GM18511 (cell line): ENCODE measurements around the gene RFX4.

Source experiments
- ATAC-seq: cut with Tn5 transposase; IDR thresholded peaks from one replicate; pipeline ENCODE4 v1.9.1; 2021; ENCODE audit warnings: mild to moderate bottlenecking, moderate library complexity; ENCODE audit not compliant: unreplicated experiment

RFX4 gene

DNA sequence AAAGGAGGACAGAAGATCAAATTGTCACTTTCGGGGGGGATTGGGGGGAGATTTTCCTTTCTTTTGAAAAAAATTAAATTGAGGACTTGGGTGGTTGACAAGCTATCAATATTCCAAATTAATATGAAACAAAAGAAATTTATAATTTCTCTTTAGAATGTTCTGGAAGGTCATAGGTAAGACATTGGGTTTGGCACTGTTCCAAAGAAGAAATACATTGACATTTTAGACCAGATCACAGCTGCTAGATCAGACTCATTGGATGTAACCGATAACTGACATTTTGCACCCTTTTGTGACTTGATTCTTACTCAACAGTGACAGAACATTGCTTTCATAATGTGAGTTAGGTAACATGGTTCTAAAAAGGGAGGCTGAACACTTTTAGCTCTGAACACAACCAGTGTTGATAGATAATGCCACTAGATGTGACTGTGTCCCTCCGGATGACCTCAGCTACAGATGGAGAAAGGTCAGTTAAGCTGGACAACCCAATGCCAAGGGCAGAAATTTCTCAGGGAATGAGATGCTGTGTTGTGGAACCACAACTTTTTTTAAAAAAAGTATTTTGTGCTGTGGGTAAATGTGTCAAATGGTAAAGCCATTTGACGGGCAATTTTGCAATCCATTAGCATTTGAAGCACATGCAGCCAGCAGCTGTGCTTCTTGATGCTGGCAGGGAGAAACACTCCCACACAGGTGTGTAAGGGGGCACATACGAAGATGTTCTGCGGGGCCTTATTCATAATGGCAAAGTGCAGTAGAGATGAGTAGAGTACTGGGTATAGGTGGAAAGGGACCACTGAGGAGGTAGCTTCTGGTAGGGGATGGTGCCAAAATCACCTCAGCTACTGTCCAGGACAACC is 62.9 kb downstream of the RFX4 start:
- no peak for ATAC-seq

DNA sequence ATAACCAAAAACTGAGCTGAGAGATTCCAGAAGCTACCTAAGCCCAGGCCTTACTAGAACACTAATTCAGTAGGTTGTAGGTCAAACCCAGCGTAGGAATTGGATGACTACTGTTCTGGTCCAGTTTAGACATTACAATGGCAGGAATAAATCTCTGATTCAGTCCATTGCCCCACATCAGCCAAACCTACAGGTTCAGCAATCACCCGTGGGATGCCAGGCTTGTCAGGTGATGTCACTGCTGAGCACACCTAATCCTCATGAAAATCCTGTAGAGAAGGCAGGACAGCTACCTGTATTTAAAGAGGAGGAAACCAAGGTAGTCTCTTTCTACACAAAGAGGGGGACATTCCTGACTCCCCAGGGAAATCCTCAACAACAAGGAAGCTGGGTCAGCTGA is 63.7 kb downstream of the RFX4 start:
- no peak for ATAC-seq

DNA sequence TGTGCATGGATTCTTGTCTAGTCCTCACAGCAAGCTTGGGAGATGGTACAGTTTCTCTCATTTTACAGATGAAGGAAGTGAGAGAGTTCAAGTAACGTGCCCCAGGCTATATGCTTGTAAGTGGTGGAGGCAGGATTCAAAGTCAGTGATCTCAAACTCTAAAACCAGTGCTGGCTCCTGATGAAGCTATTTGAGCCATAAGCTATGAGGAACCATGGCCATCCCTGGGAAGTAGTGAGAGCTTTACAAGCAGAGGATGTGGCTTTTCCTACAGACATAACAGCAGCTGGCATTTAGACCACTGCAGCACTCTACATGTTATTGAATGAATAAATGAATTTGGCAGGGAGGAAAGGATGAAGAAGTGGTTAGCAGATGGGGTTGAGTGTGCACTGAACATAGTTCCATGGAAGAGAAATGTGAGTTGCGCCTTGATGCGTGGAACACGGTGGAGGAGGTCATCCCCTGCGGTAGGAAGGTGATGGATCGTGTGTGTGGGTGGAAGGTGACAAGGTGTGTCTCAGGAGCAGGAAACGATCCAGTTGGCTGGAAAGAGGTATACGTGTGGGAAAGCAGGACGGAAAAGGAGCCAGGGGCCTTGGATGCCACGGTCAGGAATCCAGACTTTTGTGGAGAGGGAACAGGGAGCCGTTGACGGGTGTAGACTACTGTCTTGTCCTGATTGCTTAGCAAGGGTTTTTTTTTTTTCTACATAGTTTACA is 65.2 kb downstream of the RFX4 start:
- no peak for ATAC-seq

DNA sequence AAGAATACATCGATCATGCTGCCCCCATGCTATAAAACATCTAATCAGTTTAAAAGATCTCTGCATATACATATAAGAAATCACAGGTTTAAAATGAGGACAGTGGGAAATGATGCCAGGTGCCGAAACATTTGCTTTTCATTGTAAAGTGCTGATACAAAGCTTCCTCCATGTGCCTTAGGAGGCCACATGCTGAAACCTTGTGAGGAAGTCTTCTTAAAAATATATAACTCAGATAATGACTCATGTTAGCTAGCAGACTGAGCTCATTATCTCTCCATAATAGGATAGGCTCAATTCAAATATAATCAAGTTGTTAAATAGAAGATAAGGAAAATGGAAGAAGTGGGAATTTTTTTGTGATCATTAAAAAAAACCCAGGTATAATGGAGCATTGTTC is 65.9 kb downstream of the RFX4 start:
- ATAC-seq, result no peak

DNA sequence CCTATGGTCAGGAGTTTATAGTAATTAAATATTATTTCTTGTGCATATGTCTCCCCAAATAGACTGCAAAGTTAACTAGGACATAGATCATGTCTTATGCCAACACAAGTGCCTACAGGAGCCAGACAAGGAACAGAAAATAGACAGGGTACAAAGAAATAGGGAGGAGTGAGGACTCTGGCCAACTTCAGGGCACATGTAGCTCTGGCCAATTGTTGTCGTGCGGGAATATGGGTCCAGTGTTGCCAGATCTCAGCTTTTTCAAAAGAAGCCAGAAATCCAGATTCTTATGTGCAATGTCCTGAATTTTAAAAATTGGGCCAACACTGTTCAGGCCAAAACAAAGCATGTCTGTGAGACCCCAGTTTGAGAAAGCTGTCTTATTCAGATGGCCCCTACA is 68.7 kb downstream of the RFX4 start:
- no peak for ATAC-seq

DNA sequence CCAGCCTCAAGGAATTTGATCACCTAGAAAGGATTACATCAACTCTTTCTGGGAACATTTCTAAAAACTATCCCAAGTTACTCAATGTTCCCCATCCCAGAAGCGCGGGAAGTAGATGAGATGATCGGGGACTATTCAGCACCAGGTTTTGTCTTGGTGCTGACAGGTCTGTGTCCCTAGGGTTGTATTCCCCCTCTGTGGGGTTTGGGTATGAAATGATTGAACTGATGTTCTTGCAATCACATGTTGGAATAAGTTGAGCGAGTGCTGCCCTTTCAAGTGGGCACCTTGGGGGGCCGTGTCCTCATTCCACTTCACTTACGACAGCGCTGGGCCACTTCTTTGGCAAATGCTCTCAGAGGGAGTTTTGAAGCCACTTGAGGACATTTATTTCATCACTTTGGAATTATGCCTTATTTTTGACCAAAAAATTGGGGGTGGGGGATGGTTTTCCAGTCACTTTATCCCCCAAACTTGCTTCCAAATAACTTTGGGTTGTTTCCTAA is 69.8 kb downstream of the RFX4 start:
- no peak for ATAC-seq

DNA sequence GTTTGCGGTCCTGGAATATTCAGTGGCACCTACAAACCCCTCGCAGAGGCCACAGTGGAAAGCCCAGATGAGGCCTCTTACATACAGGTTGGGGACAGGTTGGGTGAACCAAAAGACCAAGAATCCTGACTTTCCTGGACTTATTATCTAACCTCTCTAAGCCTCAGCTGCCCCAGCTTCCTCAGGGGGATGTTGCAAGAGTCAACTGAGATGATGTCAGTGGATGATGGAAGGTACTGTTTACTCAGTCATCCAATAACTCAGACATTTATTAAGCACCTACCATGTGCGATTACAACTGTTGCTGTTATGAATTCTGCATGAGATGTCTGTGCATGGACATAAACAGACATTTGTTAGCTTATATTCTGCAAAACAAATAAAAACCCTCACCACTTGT is 72.8 kb downstream of the RFX4 start:
- no peak for ATAC-seq

DNA sequence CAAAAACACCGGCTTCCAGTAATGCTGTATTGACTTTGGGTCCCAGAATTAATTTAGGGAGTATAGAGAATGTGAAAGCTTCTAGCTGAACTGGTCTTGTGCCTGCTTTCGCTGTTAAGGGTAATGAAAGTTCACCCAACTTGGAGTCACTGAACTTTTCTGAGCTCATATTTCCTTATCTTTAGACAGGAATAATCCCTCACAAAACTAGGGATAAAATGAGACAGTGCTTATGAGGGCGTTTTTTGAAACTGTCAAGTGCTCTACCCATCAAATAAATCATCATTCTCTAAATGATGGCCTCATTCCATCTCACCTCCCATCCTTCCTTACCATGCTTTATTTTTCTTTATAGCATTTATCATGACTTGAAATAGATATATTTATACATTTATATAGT is 74.7 kb downstream of the RFX4 start:
- no peak for ATAC-seq

DNA sequence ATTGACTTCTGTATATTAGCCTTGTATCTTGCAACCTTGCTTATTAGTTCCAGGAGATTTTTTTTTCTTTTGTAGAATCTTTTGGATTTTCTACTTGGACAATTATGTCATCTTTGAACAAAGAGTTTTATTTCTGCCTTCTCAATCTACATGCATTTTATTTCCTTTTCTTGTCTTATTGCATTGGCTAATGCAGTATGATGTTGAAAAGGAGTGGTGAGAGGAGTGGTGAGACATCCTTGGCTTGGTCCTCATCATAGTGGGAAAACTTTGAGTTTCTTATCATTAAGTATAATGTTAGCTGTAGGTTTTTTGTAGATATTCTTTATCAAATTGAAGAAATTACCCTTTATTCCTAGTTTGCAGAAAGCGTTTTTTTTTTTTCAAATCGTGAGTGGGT is 80.6 kb downstream of the RFX4 start:
- ATAC-seq, result no peak

DNA sequence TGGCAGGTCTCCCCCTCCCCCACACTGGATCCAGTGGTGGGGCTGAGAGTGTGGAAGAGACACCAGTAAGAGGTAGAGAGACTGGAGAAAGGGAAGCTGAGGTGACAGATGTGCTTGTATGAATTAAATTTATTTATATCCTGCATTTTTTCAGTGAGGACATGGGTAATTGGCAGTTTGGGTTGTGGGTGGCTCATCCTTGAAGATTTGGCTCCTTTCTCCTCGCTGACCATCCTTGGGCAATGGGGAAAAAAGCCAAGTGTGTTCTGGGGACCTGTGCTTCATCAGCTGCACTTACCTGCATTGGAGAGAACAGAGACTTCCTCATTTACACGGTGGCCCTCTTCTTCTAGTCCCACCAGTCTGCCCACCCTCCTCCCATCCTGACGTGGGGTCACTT is 86.4 kb downstream of the RFX4 start:
- ATAC-seq, result no peak

DNA sequence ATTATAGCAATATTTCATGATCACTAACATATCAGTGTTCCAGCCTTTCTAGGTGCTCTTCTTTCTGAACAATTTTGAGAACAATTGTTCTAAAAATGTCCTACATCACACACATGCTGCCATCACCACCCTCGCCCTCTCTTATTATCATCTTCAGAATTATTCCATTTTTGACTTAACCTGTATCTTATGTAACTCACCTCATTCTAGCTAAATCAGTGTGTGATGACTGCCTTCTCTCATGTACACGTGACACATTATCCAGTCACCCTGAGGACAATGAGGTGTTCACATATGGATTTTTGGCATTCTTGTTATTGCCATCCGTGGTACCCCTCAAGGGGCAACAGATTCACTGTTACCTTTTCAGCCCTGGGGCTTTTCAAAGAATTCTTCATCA is 87.3 kb downstream of the RFX4 start:
- no peak for ATAC-seq

DNA sequence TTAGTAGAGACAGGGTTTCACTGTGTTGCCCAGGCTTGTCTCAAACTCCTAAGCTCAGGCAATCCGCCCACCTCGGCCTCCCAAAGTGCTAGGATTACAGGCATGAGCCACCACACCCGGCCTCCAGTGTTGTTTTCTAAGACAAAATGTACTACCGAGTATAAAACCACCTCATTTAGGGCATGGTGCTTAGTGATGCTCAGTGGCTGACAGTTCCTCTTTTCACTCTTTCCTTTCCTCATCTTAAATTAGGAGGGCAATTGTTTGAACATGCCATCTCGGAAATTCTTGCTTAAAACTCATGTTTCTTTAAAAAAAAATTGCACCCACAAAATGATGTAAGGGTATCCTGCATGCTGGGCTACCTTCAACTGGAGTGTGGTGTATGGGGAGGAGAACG is 89.0 kb downstream of the RFX4 start:
- ATAC-seq, result no peak

DNA sequence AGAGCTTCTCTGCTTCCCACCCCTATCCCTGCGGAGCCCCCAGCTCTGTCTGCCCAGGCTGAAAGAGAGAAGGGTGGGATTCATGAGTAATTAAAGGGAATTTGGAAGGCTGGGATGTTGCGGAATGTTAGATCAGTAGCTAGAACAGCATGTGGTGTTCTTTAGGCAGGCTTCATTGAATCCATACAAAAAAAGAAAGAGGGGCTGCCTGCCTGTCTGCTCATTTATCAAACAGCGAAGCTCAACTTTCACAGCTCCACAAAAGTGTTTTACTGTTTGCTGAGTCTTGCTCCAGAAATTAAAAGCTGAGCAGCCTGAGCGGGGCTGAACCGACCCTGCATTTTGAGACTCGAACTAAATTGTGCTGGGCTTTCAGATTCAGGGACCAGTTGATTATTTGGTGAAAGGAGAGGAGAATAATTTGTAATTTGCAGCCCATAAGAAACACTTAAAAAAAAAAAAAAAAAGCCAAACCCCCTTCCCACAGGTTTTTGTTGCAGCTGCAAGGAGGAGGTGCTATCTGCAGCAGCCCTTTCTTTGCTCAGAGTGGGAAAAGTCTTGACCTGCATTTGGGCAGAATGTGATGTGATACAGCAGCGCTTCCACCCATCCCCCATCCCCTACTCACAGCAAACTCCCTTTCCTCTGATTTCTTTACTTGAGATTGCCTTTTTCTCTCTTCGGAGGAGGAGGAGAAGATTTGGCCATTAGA is 89.7 kb downstream of the RFX4 start:
- ATAC-seq, result no peak

DNA sequence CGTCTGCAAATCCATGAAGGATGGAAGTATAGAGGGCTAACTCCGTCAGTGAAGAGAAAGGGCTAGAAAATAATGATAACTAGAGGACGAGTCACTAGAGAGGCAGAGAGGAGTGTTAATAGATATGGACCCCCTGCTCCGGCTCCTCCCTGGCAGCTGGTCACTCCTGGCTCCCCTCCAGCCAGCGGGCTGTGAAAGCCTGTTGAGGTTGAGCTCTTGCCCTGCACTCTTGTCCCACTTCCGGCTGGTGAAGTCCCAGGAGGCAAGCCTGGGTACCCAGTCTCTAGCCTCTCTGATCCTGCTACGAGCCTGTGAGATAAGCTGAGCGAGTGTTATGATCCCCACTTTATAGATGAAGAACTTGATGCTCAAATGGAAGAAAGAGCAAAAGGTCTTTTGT is 90.3 kb downstream of the RFX4 start:
- ATAC-seq, result no peak

DNA sequence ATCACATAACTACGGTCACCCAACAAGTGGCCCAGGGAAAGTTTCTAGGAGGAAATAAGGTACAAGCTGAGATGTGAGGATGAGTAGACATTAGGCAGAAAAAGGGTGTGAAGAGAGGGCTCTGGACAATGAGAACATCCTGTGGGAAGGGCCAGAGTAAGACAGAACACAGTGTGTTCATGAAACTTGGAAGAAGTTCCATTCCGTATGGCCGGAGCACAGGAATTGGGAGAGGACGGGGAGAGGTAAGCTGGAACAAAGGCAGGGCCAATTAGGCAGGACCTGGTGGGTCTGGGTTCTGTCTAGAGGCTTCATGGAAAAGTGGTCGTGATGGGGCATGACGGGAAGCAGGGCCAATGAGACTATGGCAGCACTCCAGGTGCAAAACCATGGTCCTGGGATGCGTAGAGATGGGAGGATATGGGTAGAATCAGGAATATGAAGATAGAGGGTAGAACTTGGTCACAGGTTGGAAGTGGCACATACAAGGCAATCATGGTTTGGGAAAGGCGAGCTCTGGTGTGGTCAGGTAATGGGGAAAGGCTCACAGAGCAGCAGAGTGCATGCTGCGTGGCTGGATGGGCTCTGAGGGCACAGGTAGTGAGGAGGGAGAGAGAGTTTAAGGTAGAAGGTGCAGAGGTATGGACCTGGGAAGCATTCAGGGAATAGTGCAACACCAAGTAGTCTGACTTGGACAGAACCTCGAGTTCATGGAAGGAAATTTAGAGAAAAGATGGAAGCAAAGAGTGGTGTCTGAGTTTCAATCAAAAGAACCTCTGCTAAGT is 93.0 kb downstream of the RFX4 start:
- ATAC-seq, result no peak

DNA sequence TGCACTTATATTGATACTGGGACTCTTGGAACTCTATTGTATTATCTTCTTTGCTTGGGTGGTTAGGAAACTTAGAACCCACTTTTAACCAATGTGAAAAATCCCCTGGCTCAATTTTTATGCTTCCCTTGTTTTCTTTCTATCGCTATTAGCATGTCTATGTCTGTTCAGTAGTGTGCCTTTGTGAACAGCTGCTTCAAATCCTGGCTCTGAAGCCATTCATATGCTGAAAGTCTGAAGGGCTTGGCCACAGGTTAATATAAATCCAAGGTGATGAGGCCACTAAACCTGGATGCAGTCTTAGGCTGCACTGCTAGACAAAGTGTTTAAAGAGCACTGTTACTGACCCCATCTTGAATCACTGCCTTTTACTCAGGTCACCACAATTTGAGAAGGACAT is 96.8 kb downstream of the RFX4 start:
- no peak for ATAC-seq

DNA sequence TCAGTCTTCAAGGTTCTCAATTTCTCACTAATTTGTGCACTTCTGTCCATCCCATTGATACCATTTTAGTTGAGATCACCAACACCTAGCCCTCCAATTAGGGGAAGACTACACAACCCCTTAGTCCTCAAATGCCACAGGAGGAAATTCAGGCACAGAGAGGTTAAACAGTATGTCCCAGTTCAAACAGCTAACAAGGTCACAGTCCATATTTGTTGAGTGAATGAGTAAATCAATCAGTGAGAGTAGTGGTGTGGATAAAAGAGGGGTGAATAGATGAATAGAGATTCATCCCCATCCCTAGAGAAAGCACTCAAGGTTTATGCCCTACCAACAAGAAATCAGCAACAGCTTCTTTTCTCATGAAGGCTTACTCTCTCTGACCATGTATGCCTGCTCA is 97.5 kb downstream of the RFX4 start:
- no peak for ATAC-seq

DNA sequence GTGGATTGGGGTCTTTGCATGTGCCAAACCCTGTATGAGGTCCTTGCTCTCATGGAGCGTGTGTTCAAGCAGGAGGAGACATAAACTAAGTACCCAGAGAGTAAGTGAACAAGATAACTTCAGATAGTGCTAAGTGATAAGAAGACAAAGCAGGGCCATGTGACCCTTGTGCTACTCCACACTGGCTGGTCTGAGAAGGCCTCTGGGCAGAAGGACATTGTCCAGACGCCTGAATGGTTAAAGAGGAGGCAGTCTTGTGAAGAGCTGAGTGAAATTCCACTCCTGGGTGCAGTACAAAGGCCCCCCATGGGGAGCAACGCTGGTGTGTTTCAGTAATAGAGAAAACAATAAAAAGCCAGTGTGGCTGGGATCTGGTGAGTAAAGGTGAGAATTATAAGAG is 98.4 kb downstream of the RFX4 start:
- ATAC-seq, result no peak

DNA sequence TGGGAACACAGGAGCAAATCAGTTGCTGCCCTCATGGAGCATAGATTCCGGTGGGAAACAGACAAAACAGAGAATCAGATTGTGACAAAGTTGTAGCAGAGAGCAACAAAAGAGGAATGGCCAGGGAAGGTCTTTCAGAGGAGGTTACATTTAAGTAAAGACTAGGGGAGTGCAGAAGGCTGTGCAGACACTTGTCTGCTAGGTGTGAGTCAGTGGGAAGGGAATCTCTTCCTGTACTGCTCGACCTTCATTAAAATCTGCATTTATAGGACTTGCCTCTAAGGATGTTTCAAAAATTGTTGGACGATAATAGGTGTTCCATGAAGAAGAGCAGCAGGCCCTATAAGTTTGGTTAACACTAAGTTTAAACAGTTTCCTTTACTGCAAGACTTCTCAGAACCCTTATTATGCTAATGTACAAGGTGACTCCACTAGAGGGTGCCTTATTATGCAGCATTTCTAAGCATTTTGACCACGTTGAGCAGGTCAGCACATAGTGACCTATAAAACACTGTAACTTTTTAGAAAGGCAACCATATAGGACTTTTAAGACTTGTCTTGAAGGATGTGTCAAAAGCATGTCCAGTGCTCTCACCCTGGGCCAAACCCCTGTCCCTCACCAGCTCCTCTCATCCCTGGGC is 99.9 kb downstream of the RFX4 start:
- no peak for ATAC-seq

DNA sequence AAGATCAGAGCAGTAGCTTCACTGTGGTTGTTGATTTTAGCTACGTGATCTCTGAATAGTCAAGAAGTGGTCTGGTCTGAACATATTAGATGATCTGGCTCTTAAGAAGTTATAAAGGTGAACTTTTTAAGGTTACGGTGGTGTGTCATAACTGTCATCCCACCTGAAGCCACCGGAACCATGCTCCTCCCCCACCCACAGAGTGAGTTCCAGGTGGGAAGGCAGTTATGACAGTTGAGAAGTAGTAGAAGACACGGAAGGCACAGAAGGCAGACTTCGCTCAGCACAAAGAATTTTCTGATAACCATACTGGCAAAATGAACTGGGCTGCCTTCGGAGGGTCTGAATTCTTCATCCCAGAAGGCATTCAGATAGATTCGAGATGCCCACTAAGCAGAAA is 101.7 kb downstream of the RFX4 start:
- no peak for ATAC-seq
